NCI-H1417 (cell line): Measurements from ENCODE around the gene CEBPG.

Experiments used
- DNase-seq, 3 experiments: peaks; one replicate each; lab custom pipeline; 2025; lab: John Stamatoyannopoulos, UW

Gene CEBPG

DNA sequence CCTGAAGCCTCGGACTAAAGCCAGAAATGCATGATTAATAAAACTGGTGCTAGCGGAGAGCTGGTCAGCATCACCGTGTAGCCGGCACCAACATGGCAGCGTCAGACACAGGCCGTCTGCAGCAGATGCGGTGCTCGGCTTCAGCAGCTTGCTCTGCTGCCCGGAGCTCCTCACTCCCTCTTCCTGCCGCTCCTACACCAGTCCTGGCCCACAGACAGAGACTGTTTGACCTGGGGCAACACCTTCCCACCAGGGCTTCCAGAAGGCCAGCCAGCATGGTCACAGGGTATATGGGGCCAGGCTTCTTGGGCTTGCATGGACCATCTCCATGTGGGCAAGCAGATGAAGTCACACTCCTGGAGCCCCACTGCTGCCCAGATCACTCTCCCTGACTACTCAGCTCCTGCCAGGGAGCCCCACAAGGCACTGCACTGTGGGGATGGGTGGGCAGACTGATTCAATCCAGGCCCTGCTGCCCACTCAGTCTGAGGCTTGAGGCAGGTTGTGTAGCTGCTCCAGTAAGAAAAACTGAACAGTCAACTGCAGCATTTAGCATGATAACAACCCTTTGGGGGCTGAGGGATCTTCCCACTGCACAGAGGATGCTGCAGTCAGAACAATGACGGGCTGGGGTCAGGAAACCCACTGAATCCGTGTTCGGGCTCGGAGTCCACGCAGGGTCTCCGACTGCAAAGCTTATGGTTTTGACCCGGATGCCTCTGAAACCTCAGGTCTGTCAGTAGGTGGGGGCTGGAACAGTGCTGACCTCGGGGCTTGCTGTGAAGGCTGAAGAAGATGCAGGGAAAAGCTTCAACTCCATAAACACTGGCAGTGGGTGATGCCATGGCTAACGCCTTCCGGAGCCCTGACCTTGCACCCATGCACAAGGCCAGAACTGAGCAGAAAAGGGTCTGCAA, 45.6 kb downstream of the CEBPG start:
- DNase-seq = no peak

DNA sequence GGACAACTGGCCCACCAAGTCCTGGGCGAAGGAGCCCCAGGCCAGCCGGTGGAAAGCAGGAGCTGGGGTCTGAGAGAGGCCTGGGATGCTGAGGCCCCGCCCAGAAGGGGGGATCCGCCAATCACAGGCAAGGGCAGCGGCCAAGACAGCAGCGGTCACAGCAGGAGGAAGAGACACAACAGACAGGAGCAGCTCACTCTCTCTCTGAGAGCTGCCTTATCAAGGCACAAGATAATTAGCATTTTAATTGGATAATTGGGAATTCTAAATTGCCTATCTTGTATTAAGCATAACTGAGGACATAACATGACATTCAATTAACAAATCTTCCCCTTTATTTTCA, 46.2 kb downstream of the CEBPG start:
- peak in 1 of 3 experiments; percentile 1 for DNase-seq

DNA sequence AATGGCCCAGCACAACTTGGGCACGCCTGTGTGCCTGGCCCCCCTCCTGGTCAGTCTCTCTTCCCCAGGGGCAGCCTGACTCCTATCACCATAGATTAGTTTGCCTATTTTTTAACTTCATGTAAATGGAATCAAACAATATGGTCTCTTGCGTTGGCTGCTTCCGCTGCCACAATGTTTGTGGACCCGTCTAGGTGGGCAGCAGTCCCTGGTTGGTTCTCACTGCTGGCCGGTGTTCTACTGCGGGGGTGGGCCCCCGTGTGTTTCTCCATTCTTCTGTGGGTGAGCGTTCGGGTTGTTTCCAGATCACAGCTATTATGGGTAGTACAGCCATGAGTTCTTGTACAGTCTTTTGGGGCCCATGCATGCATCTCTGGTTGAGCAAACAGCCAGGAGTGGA, 47.3 kb downstream of the CEBPG start:
- no peak for DNase-seq

DNA sequence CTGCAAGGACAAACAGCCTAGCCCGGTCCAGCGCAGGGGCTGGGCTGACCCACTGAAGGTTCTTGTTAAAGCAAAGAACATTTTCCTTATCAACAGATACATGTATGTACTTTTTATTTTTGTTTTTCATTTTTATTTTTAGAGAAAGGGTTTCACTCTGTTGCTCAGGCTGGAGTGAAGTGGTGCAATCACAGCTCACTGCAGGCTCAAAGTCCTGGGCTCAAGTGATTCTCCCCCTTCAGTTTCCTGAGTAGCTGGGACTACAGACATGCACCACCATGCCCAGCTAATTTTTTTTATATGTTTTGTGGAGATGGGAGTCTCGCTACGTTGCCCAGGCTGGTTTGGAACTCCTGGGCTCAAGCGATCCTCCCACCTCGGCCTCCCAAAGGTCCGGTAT, 47.9 kb downstream of the CEBPG start:
- no peak for DNase-seq

DNA sequence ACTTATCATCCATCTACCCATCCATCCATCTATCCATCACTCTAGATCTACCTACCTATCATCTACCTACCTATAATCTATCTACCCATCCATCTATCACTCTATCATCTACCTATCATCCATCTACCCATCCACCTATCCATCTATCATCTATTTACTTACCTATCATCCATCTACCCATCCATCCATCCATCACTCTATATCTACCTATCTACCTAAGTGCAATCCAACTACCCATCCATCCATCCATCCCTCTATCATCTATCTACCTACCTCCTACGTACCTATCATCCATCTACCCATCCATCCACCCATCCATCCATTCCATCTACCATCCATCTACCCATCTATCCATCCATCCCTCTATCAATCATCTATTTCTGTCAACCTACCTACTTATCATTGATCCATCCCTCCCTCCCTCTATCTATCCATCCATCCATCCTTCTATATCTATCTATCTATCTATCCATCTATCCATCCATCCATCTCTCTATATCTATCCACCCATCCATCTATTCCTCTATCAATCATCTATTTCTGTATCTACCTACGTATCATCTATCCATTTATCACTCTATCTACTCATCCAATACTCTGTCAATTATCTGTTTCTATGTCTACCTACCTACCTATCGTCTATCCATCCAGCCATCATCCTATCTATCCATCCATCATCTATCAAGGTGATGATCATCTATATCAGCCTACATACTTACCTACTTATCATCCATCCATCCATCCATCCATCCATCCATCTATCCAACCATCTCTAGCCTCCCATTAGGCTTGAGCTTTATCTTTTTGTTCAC, 49.1 kb downstream of the CEBPG start:
- DNase-seq = no peak

DNA sequence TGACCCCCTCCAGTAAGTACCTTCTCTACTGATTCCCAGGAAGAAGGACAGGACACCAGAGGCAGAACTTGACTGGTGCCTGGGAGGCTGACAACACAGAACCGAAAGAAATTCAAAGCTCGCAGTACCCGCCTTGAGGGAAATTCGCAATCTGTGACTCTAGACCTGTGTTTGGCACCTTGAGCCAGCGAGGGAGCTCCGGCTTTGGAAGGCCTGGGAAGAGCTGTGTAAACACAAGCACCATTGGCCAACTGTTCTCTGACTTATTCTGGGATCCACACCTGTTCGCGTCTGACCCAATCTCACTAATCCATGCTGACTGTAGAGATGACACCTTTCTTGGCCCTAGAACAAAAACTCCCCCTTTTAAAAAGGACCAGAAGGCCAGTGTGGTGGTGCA, 50.7 kb downstream of the CEBPG start:
- DNase-seq = no peak

DNA sequence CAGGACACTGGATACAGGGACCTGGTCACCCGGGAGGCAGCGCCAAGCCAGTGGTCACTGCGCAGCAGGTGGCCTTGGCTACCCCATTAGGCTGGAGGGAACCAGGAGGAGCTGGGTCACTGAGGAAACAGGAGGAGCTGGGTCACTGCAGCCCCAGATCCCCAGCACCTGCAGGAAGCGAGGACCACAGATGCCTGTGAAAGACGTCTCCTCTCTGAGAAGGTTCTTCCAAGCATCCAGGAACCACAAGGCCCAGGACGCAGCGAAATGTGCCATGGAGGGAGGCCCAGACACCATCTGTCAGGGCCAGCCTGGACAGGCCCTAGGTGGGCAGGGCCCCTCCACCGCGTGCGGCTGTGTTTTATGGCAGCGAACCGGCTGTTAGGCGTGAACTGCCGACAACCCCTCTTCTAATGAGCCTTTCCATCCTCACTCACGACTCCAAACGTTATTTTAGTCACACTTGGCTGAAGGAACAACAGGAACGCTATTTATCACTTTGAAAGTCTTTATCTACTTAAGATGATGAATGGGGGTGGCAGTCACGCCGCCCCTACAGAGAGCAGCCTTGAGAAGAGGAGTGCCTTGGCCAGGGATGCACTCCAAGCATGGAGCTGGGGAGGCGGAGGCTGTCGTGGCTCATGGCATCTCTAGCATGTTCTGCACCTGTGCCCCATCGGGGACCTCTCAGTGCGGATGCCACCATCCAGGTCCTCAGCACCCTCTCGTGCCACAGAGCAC, 53.3 kb downstream of the CEBPG start:
- DNase-seq = peak; percentile 22 to 95 (median 55)

DNA sequence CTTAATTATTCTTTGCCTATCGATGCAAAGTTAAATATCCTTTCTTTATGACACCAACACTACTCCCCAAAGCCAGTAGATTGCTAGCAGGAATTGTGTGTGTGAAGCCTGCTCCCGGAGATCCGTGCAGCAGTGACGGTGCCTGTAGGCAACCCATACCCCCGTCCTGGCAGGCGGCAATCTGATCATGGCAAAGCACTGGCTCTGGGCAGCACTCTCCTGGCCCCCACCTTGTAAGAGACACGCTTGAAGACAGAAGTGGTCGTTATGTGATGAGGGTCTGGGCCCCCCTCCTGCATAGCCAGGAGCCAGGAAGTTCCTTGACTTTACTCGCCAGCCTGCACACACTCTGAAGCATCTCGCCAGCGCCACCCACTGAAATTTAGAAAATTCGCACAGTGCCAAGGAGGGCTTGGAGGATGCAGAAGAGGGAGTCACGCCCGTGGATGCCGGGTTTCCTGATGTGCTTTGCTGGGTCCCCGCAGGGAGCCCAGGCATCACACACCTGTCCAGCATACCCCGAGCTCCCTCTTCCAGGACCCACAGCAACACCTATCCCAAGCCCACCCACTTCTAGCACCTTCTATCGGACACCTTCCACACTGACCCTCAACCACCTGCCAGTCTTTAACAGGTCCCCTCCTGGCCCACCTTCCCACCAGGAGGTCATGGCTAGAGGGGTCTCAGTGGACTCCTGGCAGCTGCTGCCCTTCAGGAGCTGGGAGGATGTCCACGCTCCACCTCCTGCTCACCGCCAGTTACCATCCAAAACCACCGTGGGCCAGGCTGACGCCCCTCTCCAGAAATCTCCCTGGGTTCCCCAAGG, 54.5 kb downstream of the CEBPG start:
- DNase-seq = no peak

DNA sequence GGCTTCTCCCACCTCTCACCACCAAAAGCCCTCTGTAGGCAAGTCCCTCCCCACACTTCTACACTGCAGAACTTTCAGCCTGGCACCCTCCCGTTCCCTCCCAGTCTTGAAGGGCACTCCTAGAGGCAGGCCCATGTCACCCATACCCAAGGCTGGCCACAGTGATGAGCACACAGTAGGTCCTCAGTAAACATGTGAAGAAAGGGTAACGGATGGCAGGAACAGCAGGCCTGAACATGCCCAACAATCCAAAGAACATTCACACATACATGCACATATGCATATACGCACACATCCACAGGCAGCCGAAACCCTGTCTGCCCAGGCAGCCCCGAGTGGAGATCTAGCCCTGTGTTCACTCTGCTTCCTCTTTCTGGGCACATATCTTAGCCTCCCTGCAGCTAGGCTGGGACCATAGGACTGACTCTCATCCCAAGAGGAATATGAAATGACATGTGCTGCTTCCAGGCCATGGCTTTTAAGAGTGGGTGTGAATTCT, 55.2 kb downstream of the CEBPG start:
- no peak for DNase-seq

DNA sequence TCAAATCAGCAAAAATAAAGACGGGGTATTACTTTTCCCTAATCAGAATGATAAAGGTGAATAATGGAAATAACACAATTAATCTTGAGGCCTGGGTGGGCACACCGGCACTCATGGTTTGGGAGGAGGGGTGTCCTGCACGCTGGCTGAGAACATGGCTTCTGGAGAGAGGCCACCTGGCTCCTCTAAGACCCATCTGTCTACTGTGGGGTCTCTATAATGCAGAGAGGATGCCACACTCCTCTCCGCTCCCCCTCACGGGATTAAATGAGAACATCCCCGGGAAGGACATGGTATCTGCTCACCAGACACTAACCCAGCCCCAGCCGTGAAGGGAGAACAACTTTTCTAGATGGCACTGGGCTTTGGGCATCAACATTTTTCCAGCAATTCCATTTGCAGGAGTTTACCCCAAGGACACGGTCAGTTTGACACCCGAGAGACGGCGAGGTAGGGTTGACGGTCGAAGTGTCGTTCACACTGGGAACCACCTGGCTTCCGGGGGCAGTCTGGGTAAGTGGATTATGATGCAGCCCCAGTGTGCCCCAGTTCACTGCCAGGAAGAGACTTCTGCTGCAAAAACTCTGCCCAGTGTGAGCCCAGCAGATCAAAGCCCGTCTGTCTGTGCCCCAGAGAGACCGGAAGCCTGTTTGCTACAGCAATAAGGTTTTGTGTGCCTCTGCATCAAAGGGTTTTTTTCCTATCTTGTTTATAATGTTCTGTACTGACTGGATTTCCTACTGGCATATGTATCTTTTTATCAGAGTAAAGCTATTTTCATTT, 56.6 kb downstream of the CEBPG start:
- DNase-seq = no peak

DNA sequence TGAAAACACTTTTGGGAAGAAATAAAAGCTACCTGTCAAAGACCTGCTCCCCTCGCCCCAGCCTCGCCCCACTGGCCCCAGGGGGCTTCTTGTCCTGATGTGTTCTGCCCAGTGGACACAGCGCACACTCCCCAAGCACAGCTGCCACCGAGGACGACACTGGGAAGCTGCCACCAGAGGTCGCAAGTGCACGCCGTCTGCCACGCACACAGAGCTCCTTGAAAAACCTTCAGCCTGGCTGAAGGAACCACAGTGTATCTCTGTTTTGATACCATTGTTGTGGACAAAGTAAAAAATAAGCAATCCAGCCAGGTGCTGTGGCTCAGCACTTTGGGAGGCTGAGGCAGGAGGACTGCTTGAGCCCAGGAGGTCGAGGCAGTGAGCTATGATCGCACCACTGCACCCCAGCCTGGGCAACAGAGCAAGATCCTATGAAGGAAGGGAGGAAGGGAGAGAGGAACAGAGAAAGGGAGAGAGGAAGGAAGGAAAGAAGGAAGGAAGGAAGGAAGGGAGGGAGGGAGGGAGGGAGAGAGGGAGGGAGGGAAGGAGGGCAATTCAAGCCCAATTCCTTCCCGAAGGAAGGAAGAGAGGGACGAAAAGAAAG, 57.3 kb downstream of the CEBPG start:
- peak; percentile 48 to 84 (median 79) for DNase-seq

DNA sequence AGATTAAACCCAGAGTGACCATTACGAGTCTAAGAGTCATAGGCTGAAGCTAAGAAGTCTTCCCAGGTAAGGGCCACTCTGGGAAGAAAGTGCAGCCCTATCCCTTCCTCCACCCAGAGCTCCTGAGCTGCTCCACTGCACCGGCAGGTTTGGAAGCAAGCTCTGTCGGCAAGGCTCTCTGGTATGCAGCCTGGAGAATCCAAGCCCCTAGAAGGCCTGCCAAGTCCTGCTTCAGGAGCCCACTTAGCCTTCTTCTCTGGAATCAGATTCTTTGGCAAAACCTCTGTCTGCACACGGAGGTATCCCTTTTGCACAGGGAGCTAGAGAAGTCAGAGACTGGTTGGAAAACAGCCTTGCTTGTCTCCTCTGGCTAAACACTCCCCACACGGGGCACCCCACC, 58.5 kb downstream of the CEBPG start:
- DNase-seq = peak in 1 of 3 experiments; percentile 18
